PC-3 (cell line): ENCODE results near the gene ALS2CL. TPM values are rescaled to one million over a fixed set of nuclear protein-coding genes. Genes with fewer than 3 reads are reported as not detected.

Source experiments
- ATAC-seq: fragments of 200-7000 bp; cut with Tn5 transposase; 2 replicates; pipeline ENCODE4 v1.9.1; 2020; ENCODE audit warnings: mild to moderate bottlenecking, moderate library complexity
- BruUV-seq: library from RNA; stranded (reverse); fragments of 400-500 nt; replicated peaks from 2 replicates; lab custom pipeline; 2021; lab: Mats Ljungman, UMichigan
- CTCF ChIA-PET: fragments of 300-600 bp; sonication (Branson Sonifier 250); formaldehyde crosslinking; loops from one replicate; lab custom pipeline; 2022; ENCODE audit warnings: antibody characterized with exemption; lab: Charles Lee
- POLR2A ChIA-PET: fragments of 300-600 bp; sonication (Branson Sonifier 250); formaldehyde crosslinking; loops from one replicate; lab custom pipeline; 2022; ENCODE audit warnings: antibody characterized with exemption; ENCODE audit not compliant: unreplicated experiment; lab: Charles Lee
- DNase-seq: peaks from one replicate; pipeline ENCODE4 v3.0.0-alpha.2; 2015
- H2AFZ ChIP-seq: fragments of 300-600 bp; sonication (generic); 2 replicates; pipeline ENCODE4 v1.6.0; 2016; ENCODE audit warnings: antibody characterized with exemption, low read length
- H3F3A ChIP-seq: fragments of 300-600 bp; sonication (generic); one replicate; pipeline ENCODE4 v1.6.0; 2017; ENCODE audit warnings: antibody characterized with exemption, low read length, control low read depth, mild to moderate bottlenecking; ENCODE audit not compliant: unreplicated experiment
- H3K27ac ChIP-seq: fragments of 300-600 bp; sonication (generic); 2 replicates; pipeline ENCODE4 v1.5.1; 2016; ENCODE audit warnings: mild to moderate bottlenecking, low read length
- H3K27me3 ChIP-seq: fragments of 300-600 bp; sonication (generic); 2 replicates; pipeline ENCODE4 v1.6.1; 2016; ENCODE audit warnings: low read length, mixed read lengths
- H3K36me3 ChIP-seq: fragments of 300-600 bp; sonication (generic); 2 replicates; pipeline ENCODE4 v1.6.1; 2016; ENCODE audit warnings: low read depth, mixed run types, low read length, mixed read lengths
- H3K4me1 ChIP-seq: fragments of 300-600 bp; sonication (generic); 2 replicates; pipeline ENCODE4 v1.5.1; 2016; ENCODE audit warnings: low read length; ENCODE audit not compliant: insufficient read depth
- H3K4me2 ChIP-seq: fragments of 300-600 bp; sonication (generic); 2 replicates; pipeline ENCODE4 v1.6.0; 2016; ENCODE audit warnings: low read length
- H3K4me3 ChIP-seq: fragments of 300-600 bp; sonication (generic); 2 replicates; pipeline ENCODE4 v1.5.1; 2016; ENCODE audit warnings: mild to moderate bottlenecking, low read length, mixed read lengths
- H3K79me2 ChIP-seq: fragments of 300-600 bp; sonication (generic); 2 replicates; pipeline ENCODE4 v1.6.1; 2017; ENCODE audit warnings: low read length, mixed read lengths
- H3K9ac ChIP-seq: fragments of 300-600 bp; sonication (generic); 2 replicates; pipeline ENCODE4 v1.6.0; 2016; ENCODE audit warnings: mild to moderate bottlenecking, low read length
- H3K9me2 ChIP-seq: fragments of 300-600 bp; sonication (generic); replicated peaks from 2 replicates; pipeline ENCODE4 v1.6.1; 2016; ENCODE audit warnings: mixed run types, low read length, mixed read lengths
- H3K9me3 ChIP-seq: fragments of 300-600 bp; sonication (generic); 2 replicates; pipeline ENCODE4 v1.6.1; 2016; ENCODE audit warnings: low read length, mixed read lengths
- H4K20me1 ChIP-seq: fragments of 300-600 bp; sonication (generic); 2 replicates; pipeline ENCODE4 v1.6.1; 2016; ENCODE audit warnings: low read length, mixed read lengths
- CTCF ChIP-seq: fragments of 300-600 bp; sonication (generic); conservative IDR thresholded peaks from 2 replicates; pipeline ENCODE4 v1.5.1; 2017; ENCODE audit warnings: antibody characterized with exemption, low read depth, mild to moderate bottlenecking, low read length
- EZH2 ChIP-seq: fragments of 300-600 bp; sonication (generic); IDR thresholded peaks from one replicate; pipeline ENCODE4 v1.6.1; 2017; ENCODE audit warnings: antibody characterized with exemption, mild to moderate bottlenecking, low read length; ENCODE audit not compliant: unreplicated experiment
- EZH2phosphoT487 ChIP-seq: fragments of 300-600 bp; sonication (generic); IDR thresholded peaks from 2 replicates; pipeline ENCODE4 v1.6.1; 2018; ENCODE audit warnings: mild to moderate bottlenecking, antibody characterized with exemption, low read length, borderline replicate concordance
- intact Hi-C: fragments of 100-400 bp; cut with micrococcal nuclease; formaldehyde crosslinking; loops from 2 replicates; pipeline ENCODE4 v1.9.0; 2023
- total RNA-seq: library from RNA; depleted of rRNA; stranded (reverse); fragments of >200 nt; gene quantifications from 2 replicates; pipeline ENCODE4 v1.2.3, GENCODE V29; 2014

Gene ALS2CL
- total RNA-seq, 1 experiment from 2014 or later, result 30.1 TPM

DNA sequence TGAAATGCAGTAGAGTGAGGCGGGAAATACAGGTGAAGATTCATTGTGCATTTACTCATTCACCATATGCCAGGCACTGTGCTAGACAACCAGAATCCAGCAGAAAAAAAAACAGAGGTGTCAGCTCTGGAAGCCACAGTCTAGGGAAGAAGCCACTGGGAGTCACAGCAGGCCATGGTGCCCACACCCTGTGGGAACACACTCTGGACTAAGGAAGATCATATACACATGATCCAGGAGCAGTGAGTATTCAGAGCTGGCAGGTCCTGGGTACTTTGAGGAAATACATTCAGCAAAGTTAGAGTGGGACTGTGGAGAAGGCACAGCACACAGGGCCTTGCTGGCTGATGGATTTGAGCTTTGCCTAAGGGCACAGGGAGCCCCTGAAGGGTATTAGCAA is 66.4 kb downstream of the ALS2CL start:
- H3K79me2 ChIP-seq, result no peaks in the 10 kb centered on the region
- no peaks in the 10 kb centered on the region for H3K4me1 ChIP-seq
- DNase-seq, result no peak
- no peaks in the 10 kb centered on the region for H3K36me3 ChIP-seq
- ATAC-seq, result no peak
- no peak overlapping the region for H3K4me2 ChIP-seq
- TF ChIP-seq CTCF, result no peak
- no peak for TF ChIP-seq EZH2
- TF ChIP-seq EZH2phosphoT487, result no peak
- peaks cover 9% of the 10 kb centered on the region for H3K27me3 ChIP-seq
- no peak overlapping the region for H3K27ac ChIP-seq
- H3K9me3 ChIP-seq, result no peaks in the 10 kb centered on the region
- H4K20me1 ChIP-seq, result no peaks in the 10 kb centered on the region
- no peak overlapping the region for H3K9ac ChIP-seq
- ChIA-PET CTCF (no interaction called here), POLR2A (no interaction called here)
- H3F3A ChIP-seq, result no peaks in the 10 kb centered on the region
- H3K9me2 ChIP-seq, result no peaks in the 10 kb centered on the region
- intact Hi-C loops, result no loop called here
- H3K4me3 ChIP-seq, result no peak overlapping the region
- no TSS peak for BruUV-seq
- H2AFZ ChIP-seq, result no peak overlapping the region

DNA sequence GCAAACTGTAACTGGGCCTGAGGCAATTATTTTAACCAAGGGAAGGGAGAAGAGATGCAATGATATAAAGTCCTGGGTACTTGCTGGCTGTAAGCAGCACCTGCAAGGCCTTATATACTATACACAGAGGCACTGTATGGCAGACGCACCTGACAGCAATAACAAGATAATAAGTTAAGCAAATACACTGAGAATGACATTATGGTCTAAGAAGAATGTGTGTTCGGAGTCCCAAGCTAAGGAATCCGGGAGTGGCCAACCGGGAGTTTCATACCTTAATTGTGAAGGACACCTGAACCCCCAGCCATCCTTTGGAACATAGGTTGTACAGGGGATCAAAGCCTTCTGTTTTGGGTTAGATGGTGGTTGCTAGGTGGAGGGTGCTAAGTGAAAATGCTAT is 67.4 kb downstream of the ALS2CL start:
- Histone ChIP-seq H3K4me3 (no peak overlapping the region), H3F3A (no peaks in the 10 kb centered on the region), H3K9me3 (no peaks in the 10 kb centered on the region), H3K4me1 (no peaks in the 10 kb centered on the region), H4K20me1 (no peaks in the 10 kb centered on the region), H2AFZ (no peak overlapping the region), H3K9ac (no peak overlapping the region), H3K9me2 (no peaks in the 10 kb centered on the region), H3K27ac (no peak overlapping the region), H3K79me2 (no peaks in the 10 kb centered on the region), H3K4me2 (no peak overlapping the region), H3K27me3 (peaks cover 9% of the 10 kb centered on the region), H3K36me3 (no peaks in the 10 kb centered on the region)
- no peak for DNase-seq
- intact Hi-C loops, result no loop called here
- no TSS peak for BruUV-seq
- ATAC-seq, result no peak
- ChIA-PET POLR2A (no interaction called here), CTCF (no interaction called here)
- TF ChIP-seq EZH2 (no peak), CTCF (no peak), EZH2phosphoT487 (no peak)

GRCh38 chr3:46624975-46625490 is 68.4 kb downstream of the ALS2CL start:
- ChIA-PET CTCF (no interaction called here), POLR2A (interaction anchor here (0.6 kb wide), 1 partner anchor 10 kb away, joined by 4 read pairs; no protein-coding TSS in a partner anchor)
- Histone ChIP-seq H3K4me2 (no peak overlapping the region), H3K9ac (no peak overlapping the region), H3K27me3 (peaks cover 9% of the 10 kb centered on the region), H3K27ac (no peak overlapping the region), H2AFZ (no peak overlapping the region), H4K20me1 (no peaks in the 10 kb centered on the region), H3K9me3 (no peaks in the 10 kb centered on the region), H3K4me1 (no peaks in the 10 kb centered on the region), H3F3A (no peaks in the 10 kb centered on the region), H3K36me3 (no peaks in the 10 kb centered on the region), H3K9me2 (no peaks in the 10 kb centered on the region), H3K79me2 (no peaks in the 10 kb centered on the region), H3K4me3 (no peak overlapping the region)
- no TSS peak for BruUV-seq
- intact Hi-C loops, result no loop called here
- DNase-seq, result no peak
- no peak for ATAC-seq
- no peak for TF ChIP-seq EZH2
- no peak for TF ChIP-seq CTCF
- no peak for TF ChIP-seq EZH2phosphoT487
